Measurements from ENCODE around the gene LDLRAD4.

GRCh38 chr18:13555865-13556264 is 337.3 kb downstream of the LDLRAD4 start:
- TF ChIP-seq, protein P1, sequence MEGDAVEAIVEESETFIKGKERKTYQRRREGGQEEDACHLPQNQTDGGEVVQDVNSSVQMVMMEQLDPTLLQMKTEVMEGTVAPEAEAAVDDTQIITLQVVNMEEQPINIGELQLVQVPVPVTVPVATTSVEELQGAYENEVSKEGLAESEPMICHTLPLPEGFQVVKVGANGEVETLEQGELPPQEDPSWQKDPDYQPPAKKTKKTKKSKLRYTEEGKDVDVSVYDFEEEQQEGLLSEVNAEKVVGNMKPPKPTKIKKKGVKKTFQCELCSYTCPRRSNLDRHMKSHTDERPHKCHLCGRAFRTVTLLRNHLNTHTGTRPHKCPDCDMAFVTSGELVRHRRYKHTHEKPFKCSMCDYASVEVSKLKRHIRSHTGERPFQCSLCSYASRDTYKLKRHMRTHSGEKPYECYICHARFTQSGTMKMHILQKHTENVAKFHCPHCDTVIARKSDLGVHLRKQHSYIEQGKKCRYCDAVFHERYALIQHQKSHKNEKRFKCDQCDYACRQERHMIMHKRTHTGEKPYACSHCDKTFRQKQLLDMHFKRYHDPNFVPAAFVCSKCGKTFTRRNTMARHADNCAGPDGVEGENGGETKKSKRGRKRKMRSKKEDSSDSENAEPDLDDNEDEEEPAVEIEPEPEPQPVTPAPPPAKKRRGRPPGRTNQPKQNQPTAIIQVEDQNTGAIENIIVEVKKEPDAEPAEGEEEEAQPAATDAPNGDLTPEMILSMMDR (IDR thresholded peaks at IDR 0.05) = no peak
- TF ChIP-seq POLR2A (IDR thresholded peaks at IDR 0.05; ENCODE audit: low read depth) (no peak), POLR2AphosphoS5 (IDR thresholded peaks at IDR 0.05) (no peak), EP300 (IDR thresholded peaks at IDR 0.05) (no peak)
